Pancreas (tissue), 10 donors: ENCODE measurements around the gene PSMF1. TPM values are rescaled to one million over a fixed set of nuclear protein-coding genes. Genes with fewer than 3 reads are reported as not detected.
"Not testable (repeated sequence)": the region's sequence is repeated elsewhere in the genome, so short reads cannot be mapped to it uniquely, and the experiment has no call there.

ENCODE experiments used
- ATAC-seq, 4 donors: fragments of 200-7000 bp; cut with Tn5 transposase; one replicate each; pipeline versions ENCODE4 v1.8.0 to v1.9.1; 2020; ENCODE audit warnings: mild to moderate bottlenecking in 4 of 4, moderate library complexity in 4 of 4
- DNase-seq, 6 donors: peaks; one replicate each; pipeline ENCODE4 v3.0.0-alpha.2; 2020
- FAIRE-seq: peaks from 2 replicates; lab custom pipeline; 2012; peaks lifted over from hg19 to GRCh38; lab: Jason Lieb, UNC
- H3K27ac ChIP-seq, 4 donors: fragments of 200-600 bp; sonication (generic); 1 replicate in 3 of 4; 2 replicates in 1 of 4; pipeline versions ENCODE4 v1.5.0 to v1.8.0; 2020
- H3K27me3 ChIP-seq, 4 donors: fragments of 200-600 bp; one replicate each; pipeline ENCODE4 v1.8.0; 2021
- H3K36me3 ChIP-seq, 3 donors: fragments of 200-600 bp; sonication (generic) in 1 of 3; one replicate each; pipeline versions ENCODE4 v1.5.0 to v1.8.0; 2020 to 2021
- H3K4me1 ChIP-seq, 3 donors: fragments of 200-600 bp; one replicate each; pipeline ENCODE4 v1.8.0; 2021
- H3K4me3 ChIP-seq, 4 donors: fragments of 200-600 bp; sonication (generic) in 2 of 4; one replicate each; pipeline versions ENCODE4 v1.5.0 to v1.8.0; 2020 to 2021
- H3K9me3 ChIP-seq, 4 donors: fragments of 200-600 bp; one replicate each; pipeline ENCODE4 v1.8.0; 2021
- WGBS, 2 donors: extraction: QIAGEN DNeasy Blood & Tissue Kit; methylation state at CpG; one replicate each; pipeline ENCODE4 v1.1.7; 2013; 5-methylcytosine and 5-hydroxymethylcytosine counted together
- intact Hi-C, 3 donors: fragments of 100-400 bp; cut with DNase I; formaldehyde crosslinking; loops; one replicate each; pipeline versions ENCODE4 v1.11.1 to v1.14.2; 2022
- polyA plus RNA-seq, 2 donors: library from polyadenylated mRNA; stranded (reverse); fragments of 200-250 nt; gene quantifications; one replicate each; pipeline ENCODE4 v1.2.3, GENCODE V29; 2013
- total RNA-seq, 6 donors: library from RNA; stranded (reverse); fragmentation: NEBNext Ultra II Directional in 4 of 6; extraction: Animal tissue kit (Norgen Biotek cat#: 25700) in 4 of 6; gene quantifications; one replicate each; pipeline versions ENCODE4 v1.2.1 to v1.2.4, GENCODE V29; 2021 to 2023
- TF ChIP-seq, protein P1 (sequence below), 4 donors: fragments of 200-600 bp; sonication (generic) in 3 of 4; IDR thresholded peaks; one replicate each; pipeline versions ENCODE4 v1.5.0 to v1.8.0; 2021; ENCODE audit warnings: antibody characterized with exemption in 4 of 4
- donor health status: healthy with polysubstance abuse.
- donor health status: DM: no; HTN: no; CAD: no; lungs with moderate emphysema.
- donor health status: DM: no; HTN: no; CAD: no.
- donor health status: control.
- donor health status: control.
- donor health status: Bipolar disorder and iron deficiency.
- donor health status: DM: yes; HTN: yes; CAD: no.
- donor health status: DM: no; HTN: no; CAD: no.
- donor health status: DM: no; HTN: no; CAD: no.
- donor health status: DM: yes; HTN: yes; CAD: no.

Gene PSMF1
- total and polyA plus RNA-seq, 8 donors: 17.8 to 114 (median 79.6) TPM

DNA sequence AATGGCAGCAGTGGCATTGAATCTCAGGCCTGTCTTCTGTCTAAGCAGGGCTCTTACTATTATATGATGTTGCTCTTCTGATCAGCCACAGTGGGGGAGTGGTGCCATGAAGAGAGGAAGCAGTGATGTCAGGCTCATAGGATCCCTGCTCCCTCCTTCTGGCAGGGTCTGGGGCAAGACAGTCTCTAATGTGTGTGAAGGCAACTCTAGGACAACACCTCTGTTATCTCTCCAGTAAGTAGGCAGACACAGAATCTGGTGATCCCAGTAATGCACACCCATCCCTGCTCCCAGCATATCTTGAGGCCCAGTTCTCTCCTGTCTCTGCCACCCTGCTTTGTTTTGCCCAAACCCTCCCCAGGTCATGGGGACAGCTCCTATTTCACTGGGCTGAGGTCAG is 93.6 kb downstream of the PSMF1 start:
- Histone ChIP-seq H3K27me3 (peaks cover 0 to 5% (median 0%) of the 10 kb centered on the region in 4 donors), H3K9me3 (no peaks in the 10 kb centered on the region), H3K27ac (no peak overlapping the region), H3K4me3 (no peak overlapping the region), H3K36me3 (no peaks in the 10 kb centered on the region), H3K4me1 (no peaks in the 10 kb centered on the region)
- TF ChIP-seq, protein P1, sequence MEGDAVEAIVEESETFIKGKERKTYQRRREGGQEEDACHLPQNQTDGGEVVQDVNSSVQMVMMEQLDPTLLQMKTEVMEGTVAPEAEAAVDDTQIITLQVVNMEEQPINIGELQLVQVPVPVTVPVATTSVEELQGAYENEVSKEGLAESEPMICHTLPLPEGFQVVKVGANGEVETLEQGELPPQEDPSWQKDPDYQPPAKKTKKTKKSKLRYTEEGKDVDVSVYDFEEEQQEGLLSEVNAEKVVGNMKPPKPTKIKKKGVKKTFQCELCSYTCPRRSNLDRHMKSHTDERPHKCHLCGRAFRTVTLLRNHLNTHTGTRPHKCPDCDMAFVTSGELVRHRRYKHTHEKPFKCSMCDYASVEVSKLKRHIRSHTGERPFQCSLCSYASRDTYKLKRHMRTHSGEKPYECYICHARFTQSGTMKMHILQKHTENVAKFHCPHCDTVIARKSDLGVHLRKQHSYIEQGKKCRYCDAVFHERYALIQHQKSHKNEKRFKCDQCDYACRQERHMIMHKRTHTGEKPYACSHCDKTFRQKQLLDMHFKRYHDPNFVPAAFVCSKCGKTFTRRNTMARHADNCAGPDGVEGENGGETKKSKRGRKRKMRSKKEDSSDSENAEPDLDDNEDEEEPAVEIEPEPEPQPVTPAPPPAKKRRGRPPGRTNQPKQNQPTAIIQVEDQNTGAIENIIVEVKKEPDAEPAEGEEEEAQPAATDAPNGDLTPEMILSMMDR (IDR thresholded peaks at IDR 0.05): no peak
- intact Hi-C loops: no loop called here
- DNase-seq (no peak), FAIRE-seq (no peak), ATAC-seq (no peak)

DNA sequence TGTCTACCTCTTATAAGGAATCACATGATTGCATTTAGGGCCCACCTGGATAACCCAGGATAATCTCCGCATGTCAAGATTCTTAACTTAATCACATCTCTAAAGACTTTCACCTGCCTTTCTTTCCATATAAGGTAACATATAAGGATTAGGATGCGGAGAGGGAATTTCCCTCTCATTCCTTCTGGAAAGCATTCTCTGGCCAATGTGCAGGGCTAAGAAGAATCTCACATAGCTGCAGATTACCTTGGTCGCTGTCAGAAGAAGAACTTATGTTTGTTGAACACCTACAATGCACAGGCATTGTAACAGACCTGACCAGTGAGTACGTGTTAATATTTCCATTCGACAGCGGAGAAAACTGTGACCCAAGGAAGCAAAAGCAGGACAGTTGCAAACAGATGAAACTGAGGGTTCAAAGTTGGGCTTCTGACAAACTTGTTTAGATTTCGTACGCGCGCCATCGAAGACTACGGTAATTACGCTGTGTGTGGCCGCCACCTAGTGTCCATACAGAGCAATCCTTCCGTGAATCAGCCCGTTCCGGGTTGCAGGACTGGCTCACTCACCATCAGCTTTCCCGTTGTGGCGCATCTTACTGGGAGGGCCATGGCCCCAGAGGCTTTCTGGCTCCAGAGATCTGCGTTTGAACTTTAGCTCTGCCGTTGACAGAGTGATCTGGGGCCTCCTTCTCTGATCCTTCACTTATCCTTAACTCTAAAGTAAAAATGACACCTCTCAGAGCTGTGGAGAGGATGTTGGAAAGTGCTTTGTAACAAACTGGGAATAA is 94.4 kb downstream of the PSMF1 start:
- Histone ChIP-seq H3K4me3 (no peak overlapping the region), H3K4me1 (no peaks in the 10 kb centered on the region), H3K9me3 (no peaks in the 10 kb centered on the region), H3K36me3 (no peaks in the 10 kb centered on the region), H3K27me3 (peaks cover 0 to 5% (median 0%) of the 10 kb centered on the region in 4 donors), H3K27ac (no peak overlapping the region)
- intact Hi-C loops: no loop called here
- TF ChIP-seq, protein P1 (IDR thresholded peaks at IDR 0.05): peak; percentile 64 to 74 (median 65)
- FAIRE-seq: no peak
- 11 to 12% methylated on average over 21 of the region's 21 CpGs for WGBS, 2 donors
- peak; percentile 89 to 99 (median 98) for ATAC-seq
- DNase-seq: peak; percentile 37 to 77 (median 63)

DNA sequence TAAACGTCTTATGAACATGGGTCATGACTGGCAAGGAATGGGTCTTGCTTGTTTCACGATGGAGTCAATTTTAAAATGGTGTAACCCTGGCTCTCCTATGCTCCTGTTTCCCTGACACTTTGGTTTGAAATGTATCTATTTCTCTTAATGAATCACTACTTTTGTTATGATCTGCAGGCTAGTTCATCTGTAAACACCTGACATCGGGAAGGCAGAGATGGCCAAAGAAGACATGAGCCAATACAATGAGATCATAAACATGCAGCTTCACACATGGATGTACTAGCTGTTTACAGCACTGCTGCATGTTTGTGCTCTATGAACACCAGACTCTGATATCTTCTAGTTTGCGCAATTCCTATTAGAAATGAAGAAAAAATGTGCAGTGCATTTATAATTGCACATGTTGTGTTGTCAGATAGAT is 96.4 kb downstream of the PSMF1 start:
- FAIRE-seq (no peak), ATAC-seq (no peak), DNase-seq (no peak)
- Histone ChIP-seq H3K27ac (no peak overlapping the region), H3K36me3 (no peaks in the 10 kb centered on the region), H3K4me3 (no peak overlapping the region), H3K27me3 (peaks cover 0 to 5% (median 0%) of the 10 kb centered on the region in 4 donors), H3K9me3 (no peaks in the 10 kb centered on the region), H3K4me1 (no peaks in the 10 kb centered on the region)
- intact Hi-C loops: no loop called here
- WGBS, 2 donors: 45 to 49% methylated on average over 4 of the region's 4 CpGs
- TF ChIP-seq, protein P1 (IDR thresholded peaks at IDR 0.05): no peak

DNA sequence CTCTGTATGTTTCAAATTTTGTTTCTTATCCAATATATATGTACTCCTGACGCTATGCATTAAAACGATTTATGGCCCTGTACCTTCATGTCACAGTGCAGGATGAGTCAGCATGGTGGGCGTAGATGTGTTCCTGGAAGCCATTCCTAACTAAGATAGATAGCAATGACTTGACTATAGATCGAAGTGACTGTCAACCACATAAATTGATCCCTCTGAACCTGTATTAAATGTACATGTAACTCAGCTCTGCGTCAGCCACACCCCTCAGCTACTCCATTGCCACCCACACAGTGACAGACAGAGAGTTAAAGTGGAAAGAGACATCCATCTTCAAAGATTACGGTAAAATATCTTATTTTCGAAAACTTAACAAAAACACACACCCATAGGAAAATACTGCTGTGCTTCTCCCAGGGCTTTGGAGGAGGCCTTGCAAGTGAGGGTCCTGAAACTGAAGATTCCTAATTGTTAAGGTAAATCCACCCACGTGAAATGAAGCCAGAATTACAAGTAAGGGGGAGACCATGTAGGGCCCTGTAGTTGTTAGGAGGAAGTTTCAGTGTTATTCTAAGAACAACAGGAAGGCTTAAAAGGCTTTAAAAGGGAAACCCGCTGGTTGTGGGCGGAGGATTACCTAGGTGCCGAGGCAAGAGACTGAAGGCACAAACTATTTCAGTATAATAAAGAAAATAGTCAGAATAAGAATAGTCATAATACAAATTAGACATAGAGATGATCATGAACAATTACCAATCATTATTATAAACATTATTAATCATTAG is 97.2 kb downstream of the PSMF1 start:
- H3K4me1 ChIP-seq: no peaks in the 10 kb centered on the region
- H3K9me3 ChIP-seq: no peaks in the 10 kb centered on the region
- H3K27ac ChIP-seq: no peak overlapping the region
- peaks cover 0 to 5% (median 0%) of the 10 kb centered on the region in 4 donors for H3K27me3 ChIP-seq
- intact Hi-C loops: no loop called here
- H3K36me3 ChIP-seq: no peaks in the 10 kb centered on the region
- DNase-seq (no peak), FAIRE-seq (no peak), ATAC-seq (no peak)
- TF ChIP-seq, protein P1 (IDR thresholded peaks at IDR 0.05): no peak
- 67 to 77% methylated on average over 11 of the region's 11 CpGs for WGBS, 2 donors
- no peak overlapping the region for H3K4me3 ChIP-seq

DNA sequence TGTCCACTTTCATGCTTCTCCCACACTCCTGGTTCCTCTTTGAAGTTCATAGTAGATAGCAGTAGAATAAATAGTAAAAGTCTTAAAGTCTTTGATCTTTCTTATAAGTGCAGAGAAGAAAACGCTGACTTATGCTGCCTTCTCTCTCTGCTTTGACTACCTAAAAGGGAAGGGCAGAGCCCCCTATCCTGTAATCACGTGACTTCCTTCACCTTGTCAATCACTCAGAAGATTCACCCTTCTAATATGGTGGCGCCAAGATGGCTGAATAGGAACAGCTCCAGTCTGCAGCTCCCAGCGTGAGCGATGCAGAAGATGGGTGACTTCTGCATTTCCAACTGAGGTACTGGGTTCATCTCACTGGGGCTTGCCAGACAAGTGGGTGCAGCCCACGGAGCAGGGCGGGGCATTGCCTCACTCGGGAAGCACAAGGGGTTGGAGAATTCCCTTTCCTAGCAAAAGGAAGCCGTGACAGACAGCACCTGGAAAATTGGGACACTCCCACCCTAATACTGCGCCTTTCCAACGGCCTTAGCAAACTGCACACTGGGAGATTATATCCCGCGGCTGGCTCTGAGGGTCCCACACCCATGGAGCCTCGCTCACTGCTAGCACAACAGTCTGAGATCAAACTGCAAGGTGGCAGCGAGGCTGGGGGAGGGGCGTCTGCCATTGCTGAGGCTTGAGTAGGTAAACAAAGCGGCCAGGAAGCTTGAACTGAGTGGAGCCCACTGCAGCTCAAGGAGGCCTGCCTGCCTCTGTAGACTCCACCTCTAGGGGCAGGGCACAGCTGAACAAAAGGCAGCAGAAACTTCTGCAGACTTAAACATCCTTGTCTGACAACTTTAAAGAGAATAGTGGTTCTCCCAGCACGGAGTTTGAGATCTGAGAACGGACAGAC is 98.4 kb downstream of the PSMF1 start:
- WGBS, 2 donors: 51 to 59% methylated on average over 19 of the region's 19 CpGs
- ATAC-seq, H3K4me3 ChIP-seq, intact Hi-C loops, H3K9me3 ChIP-seq, FAIRE-seq, H3K27me3 ChIP-seq, DNase-seq, H3K4me1 ChIP-seq, H3K36me3 ChIP-seq, H3K27ac ChIP-seq: not testable (repeated sequence)
